HG03575 (cell line): ENCODE measurements around the gene UNC13B.

ENCODE experiments used
- ATAC-seq: cut with Tn5 transposase; IDR thresholded peaks from one replicate; pipeline ENCODE4 v1.9.1; 2021; ENCODE audit not compliant: unreplicated experiment, insufficient number of reproducible peaks, low FRiP score; ENCODE audit errors: extremely low read depth

The UNC13B gene

GRCh38 chr9:35436933-35437332, 275.1 kb downstream of the UNC13B start:
- ATAC-seq: no peak

GRCh38 chr9:35446012-35446411, 284.2 kb downstream of the UNC13B start:
- no peak for ATAC-seq

GRCh38 chr9:35448496-35448895, 286.7 kb downstream of the UNC13B start:
- ATAC-seq: no peak

GRCh38 chr9:35452481-35452880, 290.7 kb downstream of the UNC13B start:
- no peak for ATAC-seq

- no peak for ATAC-seq
Measured at GRCh38 chr9:35453786-35454185, 292.0 kb downstream of the UNC13B start.
